GM19372 (cell line): ENCODE data around the gene SUN5.
"Not testable (repeated sequence)": the region's sequence is repeated elsewhere in the genome, so short reads cannot be mapped to it uniquely, and the experiment has no call there.

Experiments
- ATAC-seq: cut with Tn5 transposase; IDR thresholded peaks from one replicate; pipeline ENCODE4 v1.9.1; 2021; ENCODE audit warnings: mild to moderate bottlenecking, low read depth, moderate library complexity; ENCODE audit not compliant: unreplicated experiment

The SUN5 gene

GRCh38 chr20:32966881-32967781 lies 37.1 kb downstream of the SUN5 start:
- no peak for ATAC-seq

GRCh38 chr20:32966382-32966781 lies 37.9 kb downstream of the SUN5 start:
- no peak for ATAC-seq

- ATAC-seq, result no peak
These were observed 38.5 kb downstream of the SUN5 start for GRCh38 chr20:32965581-32966373.

GRCh38 chr20:32965115-32965514 lies 39.1 kb downstream of the SUN5 start:
- ATAC-seq, result no peak

GRCh38 chr20:32964575-32964974 lies 39.7 kb downstream of the SUN5 start:
- no peak for ATAC-seq

- ATAC-seq, result no peak
These were observed 41.1 kb downstream of the SUN5 start for GRCh38 chr20:32963176-32963575.

GRCh38 chr20:32962646-32963045 lies 41.6 kb downstream of the SUN5 start:
- not testable (repeated sequence) for ATAC-seq

- ATAC-seq, result no peak
These were observed 42.2 kb downstream of the SUN5 start for GRCh38 chr20:32962053-32962452.

GRCh38 chr20:32960849-32961731 lies 43.1 kb downstream of the SUN5 start:
- ATAC-seq, result no peak

- ATAC-seq, result no peak
These were observed 44.1 kb downstream of the SUN5 start for GRCh38 chr20:32960222-32960518.

GRCh38 chr20:32959351-32960221 lies 44.6 kb downstream of the SUN5 start:
- no peak for ATAC-seq

GRCh38 chr20:32958574-32958973 lies 45.7 kb downstream of the SUN5 start:
- ATAC-seq, result no peak

- ATAC-seq, result no peak
These were observed 46.8 kb downstream of the SUN5 start for GRCh38 chr20:32957459-32957858.

GRCh38 chr20:32950539-32950938 lies 53.7 kb downstream of the SUN5 start:
- not testable (repeated sequence) for ATAC-seq

GRCh38 chr20:32946629-32947028 lies 57.6 kb downstream of the SUN5 start:
- ATAC-seq, result no peak

- ATAC-seq, result no peak
These were observed 58.5 kb downstream of the SUN5 start for GRCh38 chr20:32945710-32946221.

GRCh38 chr20:32943490-32944052 lies 60.7 kb downstream of the SUN5 start:
- ATAC-seq, result no peak

- no peak for ATAC-seq
These were observed 62.9 kb downstream of the SUN5 start for GRCh38 chr20:32941155-32941885.

GRCh38 chr20:32934580-32934979 lies 69.7 kb downstream of the SUN5 start:
- ATAC-seq, result no peak
